RWPE2 (cell line): ENCODE results near the gene CNTF.
A peak's percentile ranks its signal among the peaks of the same experiment; 100 is the strongest.

Experiments used
- ATAC-seq: fragments of 200-7000 bp; cut with Tn5 transposase; 3 replicates; pipeline ENCODE4 v1.9.1; 2021; ENCODE audit warnings: low read depth
- DNase-seq: peaks from one replicate; pipeline ENCODE4 v3.0.0-alpha.2; 2020; ENCODE audit warnings: low spot score
- H3K27ac ChIP-seq: fragments of 450-650 bp; 2 replicates; pipeline ENCODE4 v1.5.1; 2017; ENCODE audit warnings: mild to moderate bottlenecking; ENCODE audit not compliant: poor library complexity, severe bottlenecking
- H3K27me3 ChIP-seq: fragments of 250-450 bp; sonication (Bioruptor Pico); 2 replicates; pipeline ENCODE4 v1.5.1; 2021; ENCODE audit warnings: mild to moderate bottlenecking, moderate library complexity; ENCODE audit not compliant: insufficient read depth, poor library complexity, severe bottlenecking
- H3K36me3 ChIP-seq: fragments of 250-450 bp; sonication (Bioruptor Pico); 2 replicates; pipeline ENCODE4 v1.5.1; 2020; ENCODE audit warnings: low read depth, mild to moderate bottlenecking, moderate library complexity
- H3K4me1 ChIP-seq: fragments of 250-450 bp; sonication (Bioruptor Pico); 2 replicates; pipeline ENCODE4 v1.5.1; 2021; ENCODE audit warnings: mild to moderate bottlenecking, moderate library complexity; ENCODE audit not compliant: insufficient read depth, poor library complexity, severe bottlenecking
- H3K4me3 ChIP-seq: fragments of 250-450 bp; sonication (Bioruptor Pico); 2 replicates; pipeline ENCODE4 v1.5.1; 2021; ENCODE audit warnings: mild to moderate bottlenecking, moderate library complexity; ENCODE audit not compliant: severe bottlenecking
- H3K9me3 ChIP-seq: fragments of 250-450 bp; sonication (Bioruptor Pico); 2 replicates; pipeline ENCODE4 v1.5.1; 2021; ENCODE audit warnings: mild to moderate bottlenecking, moderate library complexity; ENCODE audit not compliant: severe bottlenecking
- TF ChIP-seq, protein P1 (sequence below): fragments of 450-650 bp; IDR thresholded peaks from one replicate; pipeline ENCODE4 v1.5.1; 2017; ENCODE audit warnings: mild to moderate bottlenecking, moderate library complexity; ENCODE audit not compliant: poor library complexity, severe bottlenecking

The CNTF gene

DNA sequence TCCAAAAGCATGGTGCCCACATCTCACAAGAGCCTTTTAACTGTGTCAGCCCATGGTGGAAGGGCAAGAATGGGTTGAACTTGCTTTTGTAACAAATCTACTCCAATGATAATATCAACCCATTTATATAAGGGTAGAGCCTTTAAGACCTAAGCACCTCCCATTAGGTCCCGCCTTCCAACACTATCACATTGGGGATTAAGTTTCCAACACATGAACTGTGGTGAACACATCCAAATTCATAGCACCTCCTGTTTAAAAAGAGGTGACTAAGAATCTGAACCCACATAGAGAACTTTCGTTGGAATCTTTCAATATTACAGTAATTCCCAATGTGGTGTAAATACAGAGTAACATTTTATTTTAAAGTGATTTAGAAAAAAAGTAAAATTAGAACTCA, 9.2 kb upstream of the CNTF start:
- Histone ChIP-seq H3K36me3 (peaks cover 94% of the 10 kb centered on the region), H3K9me3 (no peaks in the 10 kb centered on the region), H3K27me3 (no peaks in the 10 kb centered on the region), H3K4me3 (no peak overlapping the region), H3K27ac (no peak overlapping the region), H3K4me1 (no peaks in the 10 kb centered on the region)
- no peak for DNase-seq
- TF ChIP-seq, protein P1, sequence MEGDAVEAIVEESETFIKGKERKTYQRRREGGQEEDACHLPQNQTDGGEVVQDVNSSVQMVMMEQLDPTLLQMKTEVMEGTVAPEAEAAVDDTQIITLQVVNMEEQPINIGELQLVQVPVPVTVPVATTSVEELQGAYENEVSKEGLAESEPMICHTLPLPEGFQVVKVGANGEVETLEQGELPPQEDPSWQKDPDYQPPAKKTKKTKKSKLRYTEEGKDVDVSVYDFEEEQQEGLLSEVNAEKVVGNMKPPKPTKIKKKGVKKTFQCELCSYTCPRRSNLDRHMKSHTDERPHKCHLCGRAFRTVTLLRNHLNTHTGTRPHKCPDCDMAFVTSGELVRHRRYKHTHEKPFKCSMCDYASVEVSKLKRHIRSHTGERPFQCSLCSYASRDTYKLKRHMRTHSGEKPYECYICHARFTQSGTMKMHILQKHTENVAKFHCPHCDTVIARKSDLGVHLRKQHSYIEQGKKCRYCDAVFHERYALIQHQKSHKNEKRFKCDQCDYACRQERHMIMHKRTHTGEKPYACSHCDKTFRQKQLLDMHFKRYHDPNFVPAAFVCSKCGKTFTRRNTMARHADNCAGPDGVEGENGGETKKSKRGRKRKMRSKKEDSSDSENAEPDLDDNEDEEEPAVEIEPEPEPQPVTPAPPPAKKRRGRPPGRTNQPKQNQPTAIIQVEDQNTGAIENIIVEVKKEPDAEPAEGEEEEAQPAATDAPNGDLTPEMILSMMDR, result no peak
- no peak for ATAC-seq

DNA sequence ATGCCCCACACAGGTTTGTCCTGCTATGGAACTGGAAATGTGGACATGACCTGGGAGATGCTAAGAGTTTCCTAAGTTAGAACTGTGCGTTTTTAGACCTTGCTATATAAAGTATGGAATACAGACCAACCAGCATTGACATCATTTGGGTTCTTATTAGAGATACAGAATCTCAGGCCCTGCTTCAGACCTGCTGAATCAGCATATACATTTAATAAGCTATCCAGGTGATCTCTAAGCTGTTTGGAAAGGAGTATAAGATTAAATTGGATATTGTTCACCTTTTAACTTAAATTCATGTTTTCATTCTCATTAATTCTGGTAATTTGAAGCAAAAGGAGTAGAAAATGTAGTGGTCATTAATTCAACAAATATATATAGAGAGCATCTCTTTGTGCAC, 6.9 kb upstream of the CNTF start:
- Histone ChIP-seq H3K36me3 (peaks cover 100% of the 10 kb centered on the region), H3K4me1 (no peaks in the 10 kb centered on the region), H3K27ac (no peak overlapping the region), H3K27me3 (no peaks in the 10 kb centered on the region), H3K9me3 (no peaks in the 10 kb centered on the region), H3K4me3 (no peak overlapping the region)
- DNase-seq (no peak), ATAC-seq (no peak)
- TF ChIP-seq, protein P1, result no peak

DNA sequence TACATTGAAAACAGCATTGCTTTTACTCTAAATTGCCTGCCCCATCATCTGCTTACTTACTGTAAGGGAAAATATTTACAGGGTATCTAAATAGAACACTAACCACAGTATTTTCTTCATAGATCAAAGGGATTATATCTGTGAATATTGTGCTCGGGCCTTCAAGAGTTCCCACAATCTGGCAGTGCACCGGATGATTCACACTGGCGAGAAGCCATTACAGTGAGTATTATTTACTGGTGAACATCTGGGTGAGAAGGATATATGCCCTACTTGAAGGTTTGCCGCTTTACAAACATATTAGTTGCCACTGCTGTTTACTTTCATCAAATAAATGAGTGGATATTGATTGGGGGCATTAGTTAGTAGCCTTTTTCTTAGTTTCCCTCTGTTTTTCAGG, 5.9 kb upstream of the CNTF start:
- Histone ChIP-seq H3K9me3 (no peaks in the 10 kb centered on the region), H3K4me1 (no peaks in the 10 kb centered on the region), H3K27me3 (no peaks in the 10 kb centered on the region), H3K36me3 (peaks cover 99% of the 10 kb centered on the region), H3K27ac (no peak overlapping the region), H3K4me3 (no peak overlapping the region)
- ATAC-seq (peak; percentile 66), DNase-seq (no peak)
- TF ChIP-seq, protein P1, result no peak

DNA sequence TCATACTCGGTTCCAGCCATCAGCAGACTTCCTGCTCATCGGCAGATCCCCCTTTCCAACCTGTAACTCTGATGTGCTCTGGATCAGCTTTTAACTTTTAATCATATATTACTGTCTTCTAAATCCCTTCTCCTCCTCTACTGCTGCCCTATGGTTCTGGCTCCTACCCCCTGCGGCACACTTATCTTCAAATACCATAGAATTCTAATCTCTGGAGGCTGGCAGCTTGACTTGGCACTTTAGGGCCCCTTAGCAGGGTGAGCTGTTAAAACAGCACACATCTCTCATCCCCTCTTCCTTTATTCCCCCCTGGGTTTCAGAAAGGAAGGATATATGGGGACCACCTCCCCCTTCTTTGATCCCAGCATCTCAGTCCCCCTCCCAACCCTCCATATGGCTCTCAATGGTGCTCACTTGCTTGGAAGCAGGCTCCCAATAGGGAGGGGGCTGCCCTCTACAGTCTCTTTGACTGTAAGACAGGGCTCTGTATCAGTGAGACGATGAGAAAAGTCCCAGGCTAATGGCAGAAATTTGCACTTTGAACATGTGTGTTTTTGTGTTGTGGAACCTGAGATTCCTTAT, 4.4 kb upstream of the CNTF start:
- no peaks in the 10 kb centered on the region for H3K4me1 ChIP-seq
- ATAC-seq (no peak; the same call in 2 of the 3 replicates), DNase-seq (no peak)
- TF ChIP-seq, protein P1, result no peak
- no peak overlapping the region for H3K4me3 ChIP-seq
- H3K27me3 ChIP-seq, result no peaks in the 10 kb centered on the region
- no peaks in the 10 kb centered on the region for H3K9me3 ChIP-seq
- no peak overlapping the region for H3K27ac ChIP-seq
- H3K36me3 ChIP-seq, result peaks cover 98% of the 10 kb centered on the region

DNA sequence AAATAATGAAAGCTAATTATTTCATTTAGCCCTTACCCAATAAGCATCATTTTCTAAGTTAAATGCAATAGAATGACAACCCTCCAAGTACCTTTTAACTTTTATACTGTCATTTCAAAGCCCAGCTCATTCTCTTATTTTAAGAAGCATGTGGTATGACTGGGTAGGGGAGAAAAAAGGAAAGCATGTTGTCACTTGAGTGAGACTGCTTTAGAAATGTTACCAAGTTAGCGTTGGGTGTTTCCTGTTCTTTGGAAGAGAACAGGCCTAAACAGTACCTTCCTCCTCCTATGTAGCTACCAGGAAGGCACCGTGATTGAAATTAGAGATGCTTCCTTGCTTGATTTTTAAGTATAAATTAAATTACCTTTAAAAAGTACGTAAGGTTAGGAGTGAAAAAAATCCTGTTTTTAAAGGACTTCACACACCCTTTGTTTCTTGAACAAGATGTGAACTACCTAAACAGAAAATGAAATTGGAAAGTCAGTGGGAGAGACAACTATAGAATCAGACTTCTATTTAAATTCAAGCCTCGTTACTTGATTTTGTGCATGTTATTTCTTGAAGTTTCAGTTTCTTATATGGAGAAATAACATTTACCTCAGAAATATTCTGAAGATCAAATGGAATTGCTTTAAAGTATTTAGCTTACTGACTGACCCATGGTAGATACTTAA, 741 bp upstream of the CNTF start:
- Histone ChIP-seq H3K9me3 (no peaks in the 10 kb centered on the region), H3K4me3 (no peak overlapping the region), H3K4me1 (peaks cover 14% of the 10 kb centered on the region), H3K36me3 (peaks cover 90% of the 10 kb centered on the region), H3K27me3 (no peaks in the 10 kb centered on the region), H3K27ac (no peak overlapping the region)
- TF ChIP-seq, protein P1, result no peak
- ATAC-seq (no peak), DNase-seq (no peak)
